Measurements from ENCODE around the gene CMTM3. TPM values are rescaled to one million over a fixed set of nuclear protein-coding genes. Genes with fewer than 3 reads are reported as not detected.
"Not testable (repeated sequence)": the region's sequence is repeated elsewhere in the genome, so short reads cannot be mapped to it uniquely, and the experiment has no call there.

Gene CMTM3
- total RNA-seq, 1 donor from 2014 or later = 89.2 TPM

DNA sequence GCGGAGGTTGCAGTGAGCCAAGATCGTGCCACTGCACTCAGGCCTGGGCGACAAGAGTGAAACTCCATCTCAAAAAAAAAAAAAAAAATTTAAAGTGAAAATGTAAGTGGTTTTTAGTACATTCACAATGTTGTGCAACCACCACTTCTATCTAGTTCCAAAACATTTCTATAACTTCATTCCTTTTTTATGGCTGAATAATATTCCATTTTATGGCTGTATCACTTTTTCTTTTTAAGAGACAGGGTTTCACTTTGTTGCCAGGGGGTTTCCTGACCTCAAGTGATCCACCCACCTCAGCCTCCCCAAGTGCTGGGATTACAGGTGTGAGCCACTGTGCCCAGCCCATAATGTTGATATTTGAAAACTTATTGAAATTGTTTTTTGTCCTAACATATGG is 11.7 kb upstream of the CMTM3 start:
- TF ChIP-seq, protein P1, sequence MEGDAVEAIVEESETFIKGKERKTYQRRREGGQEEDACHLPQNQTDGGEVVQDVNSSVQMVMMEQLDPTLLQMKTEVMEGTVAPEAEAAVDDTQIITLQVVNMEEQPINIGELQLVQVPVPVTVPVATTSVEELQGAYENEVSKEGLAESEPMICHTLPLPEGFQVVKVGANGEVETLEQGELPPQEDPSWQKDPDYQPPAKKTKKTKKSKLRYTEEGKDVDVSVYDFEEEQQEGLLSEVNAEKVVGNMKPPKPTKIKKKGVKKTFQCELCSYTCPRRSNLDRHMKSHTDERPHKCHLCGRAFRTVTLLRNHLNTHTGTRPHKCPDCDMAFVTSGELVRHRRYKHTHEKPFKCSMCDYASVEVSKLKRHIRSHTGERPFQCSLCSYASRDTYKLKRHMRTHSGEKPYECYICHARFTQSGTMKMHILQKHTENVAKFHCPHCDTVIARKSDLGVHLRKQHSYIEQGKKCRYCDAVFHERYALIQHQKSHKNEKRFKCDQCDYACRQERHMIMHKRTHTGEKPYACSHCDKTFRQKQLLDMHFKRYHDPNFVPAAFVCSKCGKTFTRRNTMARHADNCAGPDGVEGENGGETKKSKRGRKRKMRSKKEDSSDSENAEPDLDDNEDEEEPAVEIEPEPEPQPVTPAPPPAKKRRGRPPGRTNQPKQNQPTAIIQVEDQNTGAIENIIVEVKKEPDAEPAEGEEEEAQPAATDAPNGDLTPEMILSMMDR (conservative IDR thresholded peaks at IDR 0.05) = no peak
- no peaks in the 10 kb centered on the region for H3K27me3 Mint-ChIP-seq (ENCODE audit: low read depth)
- no peaks in the 10 kb centered on the region for H3K36me3 Mint-ChIP-seq (ENCODE audit: low read depth)
- H3K4me3 Mint-ChIP-seq = no peak overlapping the region
- no peak overlapping the region for H3K27ac Mint-ChIP-seq (ENCODE audit: unreplicated experiment)
- no peak for DNase-seq (ENCODE audit: low read depth, low spot score)
- no peaks in the 10 kb centered on the region for H3K9me3 Mint-ChIP-seq
- no peaks in the 10 kb centered on the region for H3K4me1 Mint-ChIP-seq

DNA sequence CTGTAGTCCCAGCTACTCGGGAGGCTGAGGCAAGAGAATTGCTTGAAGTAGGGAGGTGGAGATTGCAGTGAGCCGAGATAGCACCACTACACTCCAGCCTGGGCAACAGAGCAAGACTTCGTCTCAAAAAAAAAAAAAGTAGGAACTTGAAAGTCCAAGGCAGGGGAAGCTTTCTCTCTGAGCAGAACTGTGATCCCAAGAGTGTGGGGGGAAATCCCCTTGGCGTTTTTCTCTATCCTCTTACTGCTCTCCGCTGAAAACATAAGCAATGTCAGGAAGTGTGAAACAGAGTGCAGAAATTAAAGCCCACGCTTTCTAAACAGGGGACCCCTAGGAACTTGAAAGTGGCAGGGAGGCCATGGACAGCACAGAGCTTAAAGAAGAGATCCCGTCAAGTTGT is 9.8 kb upstream of the CMTM3 start:
- TF ChIP-seq, protein P1 (conservative IDR thresholded peaks at IDR 0.05) = no peak
- no peak for DNase-seq (ENCODE audit: low read depth, low spot score)
- no peak overlapping the region for H3K4me3 Mint-ChIP-seq
- no peaks in the 10 kb centered on the region for H3K36me3 Mint-ChIP-seq (ENCODE audit: low read depth)
- no peaks in the 10 kb centered on the region for H3K9me3 Mint-ChIP-seq
- no peaks in the 10 kb centered on the region for H3K4me1 Mint-ChIP-seq
- no peak overlapping the region for H3K27ac Mint-ChIP-seq (ENCODE audit: unreplicated experiment)
- no peaks in the 10 kb centered on the region for H3K27me3 Mint-ChIP-seq (ENCODE audit: low read depth)

DNA sequence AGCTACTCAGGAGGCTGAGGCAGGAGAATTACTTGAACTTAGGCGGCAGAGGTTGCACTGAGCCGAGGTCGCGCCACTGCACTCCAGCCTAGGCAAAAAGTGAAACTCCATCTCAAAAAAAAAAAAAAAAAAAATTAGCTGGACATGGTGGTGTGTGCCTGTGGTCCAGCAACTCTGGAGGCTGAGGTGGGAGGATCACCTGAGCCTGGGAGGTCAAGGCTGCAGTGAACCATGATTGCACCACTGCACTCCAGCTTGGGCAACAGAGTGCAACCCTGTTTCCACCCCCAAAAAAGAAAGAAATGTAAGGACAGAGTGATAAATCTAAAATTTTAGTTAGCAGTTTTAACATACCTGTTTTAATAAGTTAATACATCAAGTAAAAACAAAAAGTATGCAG is 7.9 kb upstream of the CMTM3 start:
- not testable (repeated sequence) for H3K27ac Mint-ChIP-seq (ENCODE audit: unreplicated experiment); H3K4me3 Mint-ChIP-seq; DNase-seq (ENCODE audit: low read depth, low spot score); H3K9me3 Mint-ChIP-seq; H3K4me1 Mint-ChIP-seq; H3K27me3 Mint-ChIP-seq (ENCODE audit: low read depth); H3K36me3 Mint-ChIP-seq (ENCODE audit: low read depth)

DNA sequence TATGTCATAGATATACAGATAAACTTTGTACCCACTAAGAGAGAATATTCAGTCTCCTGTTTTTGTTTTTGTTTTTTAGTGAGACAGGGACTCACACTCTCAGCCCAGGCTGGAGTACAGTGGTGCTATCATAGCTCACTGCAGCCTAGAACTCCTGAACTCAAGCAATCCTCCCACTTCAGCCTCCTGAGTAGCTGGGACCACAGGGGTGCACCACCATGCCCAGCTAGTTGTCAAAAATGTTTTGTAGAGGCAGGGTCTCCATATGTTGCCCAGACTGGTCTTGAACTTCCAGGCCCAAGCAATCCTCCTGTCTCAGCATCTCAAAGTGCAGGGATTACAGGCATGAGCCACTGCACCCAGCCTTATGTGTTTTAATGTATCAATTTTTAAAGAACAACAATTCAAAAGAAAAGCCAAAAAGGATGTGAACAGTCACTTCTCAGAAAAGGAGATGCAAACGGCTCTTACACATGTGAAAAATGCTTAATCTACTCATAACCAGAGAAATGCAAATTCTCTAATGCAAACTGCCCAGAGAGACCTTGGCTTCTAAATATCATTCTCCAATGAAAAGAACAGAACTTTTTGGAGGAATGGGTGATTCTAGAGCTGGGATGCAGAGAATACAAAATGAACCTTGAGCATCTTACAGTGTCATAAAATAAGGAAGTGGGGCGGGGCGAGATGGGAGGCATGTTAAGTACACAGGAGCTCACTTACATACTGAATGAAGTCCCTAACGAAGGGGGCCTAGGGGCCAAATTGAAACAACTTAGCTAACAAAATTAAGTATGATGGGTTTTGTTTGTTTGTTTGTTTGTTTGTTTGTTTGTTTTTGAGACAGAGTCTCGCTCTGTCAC is 7.3 kb upstream of the CMTM3 start:
- H3K27ac Mint-ChIP-seq (ENCODE audit: unreplicated experiment) = no peak overlapping the region
- H3K4me1 Mint-ChIP-seq = no peaks in the 10 kb centered on the region
- DNase-seq (ENCODE audit: low read depth, low spot score) = no peak
- H3K27me3 Mint-ChIP-seq (ENCODE audit: low read depth) = no peaks in the 10 kb centered on the region
- no peaks in the 10 kb centered on the region for H3K9me3 Mint-ChIP-seq
- TF ChIP-seq, protein P1 (conservative IDR thresholded peaks at IDR 0.05) = no peak
- no peak overlapping the region for H3K4me3 Mint-ChIP-seq
- no peaks in the 10 kb centered on the region for H3K36me3 Mint-ChIP-seq (ENCODE audit: low read depth)

DNA sequence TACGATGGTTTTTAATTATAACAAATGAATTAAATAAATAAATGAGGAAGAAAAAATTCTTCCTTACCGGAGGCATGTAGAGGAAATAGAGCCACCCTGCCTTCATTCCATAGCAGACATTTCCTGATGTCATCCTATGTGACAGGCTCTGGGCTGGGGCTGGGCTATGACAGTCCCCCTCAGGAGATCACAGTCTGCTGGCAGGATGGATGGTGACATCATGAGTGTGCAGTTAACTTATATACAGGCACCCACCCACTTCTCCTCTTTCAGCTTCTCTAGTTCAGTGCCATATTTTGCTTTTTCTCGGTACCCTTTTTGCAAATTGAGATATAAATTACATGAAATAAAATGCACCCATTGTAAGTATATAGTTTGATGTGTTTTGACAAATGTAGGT is 6.4 kb upstream of the CMTM3 start:
- H3K36me3 Mint-ChIP-seq (ENCODE audit: low read depth) = no peaks in the 10 kb centered on the region
- TF ChIP-seq, protein P1 (conservative IDR thresholded peaks at IDR 0.05) = no peak
- no peaks in the 10 kb centered on the region for H3K27me3 Mint-ChIP-seq (ENCODE audit: low read depth)
- no peak overlapping the region for H3K27ac Mint-ChIP-seq (ENCODE audit: unreplicated experiment)
- no peaks in the 10 kb centered on the region for H3K9me3 Mint-ChIP-seq
- DNase-seq (ENCODE audit: low read depth, low spot score) = no peak
- H3K4me3 Mint-ChIP-seq = no peak overlapping the region
- peaks cover 5% of the 10 kb centered on the region for H3K4me1 Mint-ChIP-seq

DNA sequence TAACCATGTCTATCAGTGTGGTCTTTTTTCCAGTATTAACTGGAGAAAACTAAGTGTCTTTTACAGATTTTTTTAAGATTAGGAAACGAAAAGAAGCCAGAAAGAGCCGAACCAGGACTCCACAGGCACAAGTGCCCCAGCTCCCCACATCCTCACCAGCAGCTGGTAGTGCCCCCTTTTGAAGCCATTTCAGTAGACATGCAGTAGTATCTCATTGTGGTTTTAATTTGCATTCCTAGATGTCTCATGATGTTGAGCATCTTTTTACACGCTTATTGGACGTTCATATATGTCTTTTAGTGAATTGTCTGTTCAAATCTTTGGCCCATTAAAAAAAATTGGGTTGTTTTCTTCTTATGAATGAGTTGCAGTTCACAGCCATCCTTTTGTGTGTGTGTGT is 4.8 kb upstream of the CMTM3 start:
- peaks cover 2% of the 10 kb centered on the region for H3K27me3 Mint-ChIP-seq (ENCODE audit: low read depth)
- H3K27ac Mint-ChIP-seq (ENCODE audit: unreplicated experiment) = no peak overlapping the region
- no peaks in the 10 kb centered on the region for H3K36me3 Mint-ChIP-seq (ENCODE audit: low read depth)
- no peak overlapping the region for H3K4me3 Mint-ChIP-seq
- no peak for DNase-seq (ENCODE audit: low read depth, low spot score)
- TF ChIP-seq, protein P1 (conservative IDR thresholded peaks at IDR 0.05) = no peak
- H3K9me3 Mint-ChIP-seq = no peaks in the 10 kb centered on the region
- peaks cover 15% of the 10 kb centered on the region for H3K4me1 Mint-ChIP-seq
